GM12872 (cell line): ENCODE results near the gene TGFA.

Source experiments
- TF ChIP-seq, protein P1 (sequence below): IDR thresholded peaks from 3 replicates; pipeline ENCODE4 v1.5.1; 2011; ENCODE audit warnings: low read depth, mild to moderate bottlenecking, low read length, moderate library complexity; ENCODE audit not compliant: insufficient read depth

Gene TGFA

DNA sequence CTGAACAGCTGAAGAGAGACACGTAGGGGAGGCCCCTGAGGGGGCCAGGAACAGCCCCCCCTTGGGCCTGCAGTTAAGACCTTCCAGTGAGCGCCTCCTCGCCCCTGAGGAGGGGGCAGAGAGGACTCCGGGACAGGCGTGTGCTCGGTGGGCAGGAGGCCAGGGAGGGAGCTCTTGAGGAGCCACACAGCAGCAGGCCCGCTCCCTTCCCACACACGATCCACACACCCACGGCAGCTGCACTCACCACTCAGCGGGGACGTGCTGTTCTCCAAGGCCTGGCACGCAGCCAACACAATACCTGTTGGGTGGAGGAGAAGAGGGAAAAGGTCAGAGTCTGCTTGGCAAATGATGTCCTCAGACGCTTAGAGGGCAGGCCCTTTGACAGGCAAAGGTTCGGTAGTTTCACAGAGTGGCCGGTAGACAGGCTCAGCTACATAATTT, 39.0 kb downstream of the TGFA start:
- TF ChIP-seq, protein P1, sequence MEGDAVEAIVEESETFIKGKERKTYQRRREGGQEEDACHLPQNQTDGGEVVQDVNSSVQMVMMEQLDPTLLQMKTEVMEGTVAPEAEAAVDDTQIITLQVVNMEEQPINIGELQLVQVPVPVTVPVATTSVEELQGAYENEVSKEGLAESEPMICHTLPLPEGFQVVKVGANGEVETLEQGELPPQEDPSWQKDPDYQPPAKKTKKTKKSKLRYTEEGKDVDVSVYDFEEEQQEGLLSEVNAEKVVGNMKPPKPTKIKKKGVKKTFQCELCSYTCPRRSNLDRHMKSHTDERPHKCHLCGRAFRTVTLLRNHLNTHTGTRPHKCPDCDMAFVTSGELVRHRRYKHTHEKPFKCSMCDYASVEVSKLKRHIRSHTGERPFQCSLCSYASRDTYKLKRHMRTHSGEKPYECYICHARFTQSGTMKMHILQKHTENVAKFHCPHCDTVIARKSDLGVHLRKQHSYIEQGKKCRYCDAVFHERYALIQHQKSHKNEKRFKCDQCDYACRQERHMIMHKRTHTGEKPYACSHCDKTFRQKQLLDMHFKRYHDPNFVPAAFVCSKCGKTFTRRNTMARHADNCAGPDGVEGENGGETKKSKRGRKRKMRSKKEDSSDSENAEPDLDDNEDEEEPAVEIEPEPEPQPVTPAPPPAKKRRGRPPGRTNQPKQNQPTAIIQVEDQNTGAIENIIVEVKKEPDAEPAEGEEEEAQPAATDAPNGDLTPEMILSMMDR: no peak

DNA sequence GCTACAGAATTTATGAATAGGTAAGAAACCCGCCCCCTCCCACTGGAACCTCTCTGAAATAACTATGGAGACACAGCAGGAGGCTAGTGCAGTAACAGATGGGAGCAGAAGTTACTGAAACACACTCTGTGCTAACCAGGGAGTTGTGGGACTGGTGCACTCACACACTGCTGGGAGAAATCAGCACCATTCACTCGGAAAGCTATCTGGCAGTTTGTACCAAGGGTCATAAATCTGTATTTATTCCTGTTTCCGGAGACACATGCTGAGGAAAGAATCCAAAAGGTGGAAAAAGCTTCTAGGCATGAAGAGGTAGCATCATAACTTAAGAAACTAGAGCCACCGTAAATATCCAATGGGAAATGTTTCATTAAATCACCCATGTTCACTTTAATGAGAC, 39.9 kb downstream of the TGFA start:
- TF ChIP-seq, protein P1: no peak

DNA sequence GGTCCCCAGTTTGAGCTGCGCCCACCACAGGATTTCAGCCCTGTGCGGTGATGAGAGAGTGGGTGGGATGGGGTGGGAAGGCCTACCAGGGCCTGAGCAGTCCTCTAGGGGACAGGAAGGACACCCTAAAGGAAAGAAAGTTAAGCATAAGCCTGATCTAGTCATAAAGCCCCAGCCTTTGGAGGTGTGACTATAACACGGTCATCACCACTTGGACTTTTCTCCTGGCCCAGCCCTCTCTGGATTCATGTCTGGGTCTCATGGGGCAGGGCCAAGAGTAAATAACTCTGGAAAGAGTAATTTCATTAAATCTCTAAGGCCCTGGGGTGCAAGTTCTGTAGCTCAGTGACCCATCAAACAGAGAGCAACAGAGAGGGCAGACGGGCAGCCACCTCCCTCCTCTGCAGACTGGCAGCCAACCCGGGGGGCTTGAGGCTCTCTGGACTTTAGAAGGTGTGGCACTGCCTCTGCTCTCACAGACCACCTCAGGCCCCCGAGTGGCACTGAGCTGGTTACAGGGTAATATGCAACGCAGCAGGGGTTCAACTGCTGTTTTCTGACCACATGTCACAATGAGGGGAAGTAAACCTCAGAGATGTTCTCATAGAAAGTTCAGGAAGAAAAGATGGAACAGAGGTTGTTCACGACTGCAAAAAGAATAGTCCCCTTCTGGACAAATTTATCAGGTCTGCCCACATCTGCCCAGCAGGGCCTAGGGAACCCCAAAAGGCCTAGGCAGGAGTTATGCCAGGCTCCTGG, 41.5 kb downstream of the TGFA start:
- TF ChIP-seq, protein P1: no peak

DNA sequence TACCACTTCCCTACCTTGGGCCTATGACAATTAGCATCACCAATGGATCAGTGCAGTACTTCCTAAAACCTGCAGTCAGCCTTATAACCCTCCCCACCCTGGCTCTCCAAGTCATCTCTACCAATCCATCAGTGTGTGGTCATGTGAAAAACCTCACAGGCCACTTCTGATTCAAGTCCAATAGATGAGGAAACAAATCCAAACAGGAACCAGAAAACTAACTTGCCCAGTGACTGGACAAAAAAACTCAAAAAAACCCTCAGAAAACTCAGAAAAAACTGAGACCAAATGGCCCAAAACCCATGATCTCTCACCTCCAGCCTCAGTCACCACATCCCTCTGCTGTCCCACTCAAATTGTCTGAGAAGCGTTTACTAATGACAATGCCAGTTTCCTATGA, 43.3 kb downstream of the TGFA start:
- TF ChIP-seq, protein P1: no peak

DNA sequence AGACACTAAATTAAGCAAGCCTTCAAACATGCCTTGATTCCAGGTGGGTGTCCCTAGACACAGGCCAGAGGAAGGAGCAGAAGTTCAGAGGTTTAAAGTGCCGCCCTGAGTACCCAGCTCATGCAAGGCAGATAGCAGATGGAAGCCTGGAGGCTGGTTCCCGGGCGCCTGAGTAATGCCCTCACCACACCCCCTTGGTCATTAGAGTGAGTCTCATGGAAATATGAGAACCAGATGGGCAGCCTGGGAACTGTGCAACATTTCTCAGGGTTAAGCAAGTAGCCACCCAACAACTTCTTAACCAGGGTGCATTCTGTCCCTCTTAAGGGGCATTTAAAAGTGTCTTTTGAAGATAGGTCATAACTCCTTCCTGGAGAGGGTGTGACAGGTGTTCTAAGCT, 44.1 kb downstream of the TGFA start:
- TF ChIP-seq, protein P1: no peak

DNA sequence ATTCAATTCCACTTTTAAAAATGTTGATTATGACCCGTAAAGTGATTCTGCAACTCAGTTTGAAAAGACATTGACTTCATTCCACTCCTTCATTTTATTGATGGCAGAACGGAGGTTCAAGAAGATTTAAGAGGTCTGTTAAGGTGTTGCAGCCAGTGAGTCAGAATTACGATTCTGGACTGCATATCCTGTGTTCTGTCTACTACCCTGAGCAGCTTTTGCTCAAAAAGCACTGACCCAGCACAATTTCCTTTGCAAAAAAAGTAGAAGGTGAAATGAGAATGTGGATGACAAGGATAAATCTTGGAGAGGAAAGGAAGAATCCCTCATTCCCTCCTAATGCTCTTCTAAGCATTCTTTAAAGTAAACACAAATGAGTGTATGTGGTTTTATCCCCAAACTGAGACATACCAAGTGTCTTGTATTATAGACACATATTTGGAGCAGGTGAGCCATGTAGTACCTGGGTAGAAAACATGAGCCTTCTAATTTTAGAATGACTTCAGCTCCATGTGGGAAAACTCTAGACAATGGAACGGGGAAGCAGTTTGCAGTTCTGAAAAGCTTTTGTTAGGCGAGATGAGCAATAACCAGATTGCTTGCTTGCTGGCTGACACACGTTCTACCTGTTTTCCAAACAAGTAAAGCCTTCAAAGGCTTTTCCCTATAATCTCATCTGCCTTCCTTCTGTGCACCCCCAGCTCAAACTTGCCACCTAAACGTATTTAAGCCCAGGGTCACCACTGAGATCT, 44.7 kb downstream of the TGFA start:
- TF ChIP-seq, protein P1: no peak

DNA sequence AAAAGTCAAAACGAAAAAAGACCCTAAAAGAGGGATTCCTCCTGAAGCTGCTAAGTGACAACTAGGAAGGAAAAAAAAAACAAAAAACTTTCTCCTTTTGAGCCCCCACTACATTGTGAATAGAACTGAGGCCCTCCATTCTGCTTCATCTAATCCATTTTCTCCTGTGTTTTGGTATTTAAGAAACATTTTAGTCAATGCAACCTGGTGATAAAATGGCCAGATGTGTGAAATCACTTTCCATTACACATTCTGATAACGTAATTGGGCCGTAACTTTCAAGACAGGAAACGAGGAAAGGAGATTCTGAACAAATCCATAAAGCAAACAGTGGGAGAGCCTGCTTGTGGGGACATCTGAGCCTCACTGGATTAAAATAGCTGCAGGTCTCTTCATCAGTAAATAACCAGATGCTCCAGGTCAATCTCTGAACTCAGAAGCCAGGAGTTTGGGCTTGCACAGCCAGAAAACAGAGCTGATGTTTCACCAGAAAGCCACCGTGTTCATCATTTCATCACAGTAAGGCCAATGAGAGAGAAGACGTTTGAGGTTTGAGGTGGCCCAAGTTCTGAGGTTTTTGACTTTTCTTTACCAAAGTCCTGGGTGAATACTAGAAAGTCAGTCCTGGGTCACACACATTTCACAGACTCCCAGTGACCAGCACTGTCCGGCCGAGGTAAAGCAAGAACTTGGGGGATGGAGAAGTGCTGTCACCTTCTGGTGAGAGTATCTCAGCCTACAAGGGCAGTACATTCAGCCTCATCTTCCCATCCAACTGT, 47.8 kb downstream of the TGFA start:
- TF ChIP-seq, protein P1: no peak
